SK-N-SH (cell line): ENCODE data around the gene CHST15. TPM values are rescaled to one million over a fixed set of nuclear protein-coding genes. Genes with fewer than 3 reads are reported as not detected.

Experiments used
- CTCF ChIA-PET: fragments of 300-600, 350-600 bp; formaldehyde crosslinking; extraction: SDS; loops from one replicate; lab custom pipeline; 2021; lab: Yijun Ruan, JAX
- POLR2A ChIA-PET: fragments of 350-600 bp; sonication (Branson Sonifier 250); formaldehyde crosslinking; extraction: SDS; loops from one replicate; lab custom pipeline; 2020; ENCODE audit warnings: antibody characterized with exemption, inconsistent platforms; lab: Yijun Ruan, JAX
- DNase-seq: peaks from one replicate; pipeline ENCODE4 v3.0.0; 2012
- H2AFZ ChIP-seq: fragments of 200-600 bp; sonication (generic); 2 replicates; pipeline ENCODE4 v1.8.1; 2016; ENCODE audit warnings: antibody characterized with exemption, mild to moderate bottlenecking, low read depth
- H3F3A ChIP-seq: fragments of 200-600 bp; sonication (generic); replicated peaks from 2 replicates; pipeline ENCODE3; 2016; ENCODE audit warnings: antibody characterized with exemption, mild to moderate bottlenecking; ENCODE audit not compliant: insufficient read depth
- H3K27ac ChIP-seq, 2 experiments: fragments of 200-500 bp in 1 of 2; fragments of 200-600 bp in 1 of 2; sonication (Bioruptor generic) in 1 of 2; sonication (generic), shearing (Covaris generic) in 1 of 2; 2 replicates each; pipeline versions ENCODE4 v1.5.1 to v1.6.1; 2014 to 2016; ENCODE audit warnings: low read depth in 2 of 2, inconsistent platforms in 1 of 2, low read length in 1 of 2, mild to moderate bottlenecking in 1 of 2, mixed read lengths in 1 of 2
- H3K27me3 ChIP-seq: fragments of 200-600 bp; sonication (generic), shearing (Covaris generic); 2 replicates; pipeline ENCODE4 v1.6.1; 2016; ENCODE audit warnings: mixed run types; ENCODE audit not compliant: insufficient read depth
- H3K36me3 ChIP-seq, 2 experiments: fragments of 200-500 bp in 1 of 2; fragments of 200-600 bp in 1 of 2; sonication (Bioruptor generic) in 1 of 2; sonication (generic) in 1 of 2; replicated peaks in 1 of 2; 2 replicates each; pipeline versions ENCODE3 to v1.5.1; 2014 to 2016; ENCODE audit warnings: low read length in 1 of 2, mild to moderate bottlenecking in 1 of 2; ENCODE audit not compliant: insufficient read depth in 2 of 2, control insufficient read depth in 1 of 2
- H3K4me1 ChIP-seq, 2 experiments: fragments of 200-500 bp in 1 of 2; fragments of 200-600 bp in 1 of 2; sonication (Bioruptor generic) in 1 of 2; sonication (generic), shearing (Covaris generic) in 1 of 2; 2 replicates each; pipeline versions ENCODE4 v1.5.1 to v1.6.1; 2014 to 2016; ENCODE audit warnings: low read depth in 1 of 2, low read length in 1 of 2, mixed run types in 1 of 2; ENCODE audit not compliant: insufficient read depth in 2 of 2, control insufficient read depth in 1 of 2
- H3K4me2 ChIP-seq: fragments of 200-600 bp; sonication (generic), shearing (Covaris generic); 2 replicates; pipeline ENCODE4 v1.6.1; 2017; ENCODE audit warnings: mixed run types
- H3K4me3 ChIP-seq, 2 experiments: fragments of 200-500 bp in 1 of 2; fragments of 200-600 bp in 1 of 2; sonication (Bioruptor generic) in 1 of 2; sonication (generic), shearing (Covaris generic) in 1 of 2; 2 replicates each; pipeline versions ENCODE4 v1.5.1 to v1.8.1; 2014 to 2016; ENCODE audit warnings: low read depth in 2 of 2, inconsistent platforms in 1 of 2, low read length in 1 of 2, mild to moderate bottlenecking in 1 of 2, mixed read lengths in 1 of 2, moderate library complexity in 1 of 2
- H3K79me2 ChIP-seq: fragments of 200-600 bp; sonication (generic); 2 replicates; pipeline ENCODE4 v1.8.1; 2017; ENCODE audit warnings: mild to moderate bottlenecking; ENCODE audit not compliant: insufficient read depth
- H3K9ac ChIP-seq: fragments of 200-600 bp; sonication (generic); 2 replicates; pipeline ENCODE4 v1.6.1; 2017; ENCODE audit warnings: mixed run types
- H3K9me2 ChIP-seq: fragments of 200-600 bp; sonication (generic); 2 replicates; pipeline ENCODE4 v1.6.1; 2017; ENCODE audit warnings: mixed run types
- H3K9me3 ChIP-seq: fragments of 200-600 bp; sonication (generic); 2 replicates; pipeline ENCODE4 v1.6.1; 2017; ENCODE audit warnings: mixed run types, mild to moderate bottlenecking, moderate library complexity
- H4K20me1 ChIP-seq: fragments of 200-600 bp; sonication (generic); 2 replicates; pipeline ENCODE4 v1.6.1; 2017; ENCODE audit warnings: mild to moderate bottlenecking, mixed run types; ENCODE audit not compliant: insufficient read depth
- ELF1 ChIP-seq: IDR thresholded peaks from 2 replicates; pipeline ENCODE4 v1.4.0; 2012
- EP300 ChIP-seq, 2 experiments: IDR thresholded peaks; 2 replicates each; pipeline versions ENCODE4 v1.4.0 to v1.6.1; 2012; ENCODE audit warnings: borderline replicate concordance in 1 of 2, low read depth in 1 of 2, low read length in 1 of 2
- FOXJ3 ChIP-seq: sonication (generic); formaldehyde crosslinking; IDR thresholded peaks from 2 replicates; pipeline ENCODE4 v1.5.1; 2020; ENCODE audit warnings: mild to moderate bottlenecking, missing genetic modification reagents
- FOXM1 ChIP-seq: IDR thresholded peaks from 2 replicates; pipeline ENCODE4 v1.4.0; 2012; ENCODE audit warnings: low read depth, mild to moderate bottlenecking
- MEF2A ChIP-seq: IDR thresholded peaks from 2 replicates; pipeline ENCODE4 v1.4.0; 2012; ENCODE audit warnings: low read depth, borderline replicate concordance
- NFIC ChIP-seq: IDR thresholded peaks from 2 replicates; pipeline ENCODE4 v1.4.0; 2012; ENCODE audit warnings: borderline replicate concordance
- REST ChIP-seq: IDR thresholded peaks from 2 replicates; pipeline ENCODE4 v1.6.1; 2012; ENCODE audit warnings: mild to moderate bottlenecking, low read depth, low read length, moderate library complexity
- SIN3A ChIP-seq: IDR thresholded peaks from 2 replicates; pipeline ENCODE4 v1.6.1; 2012; ENCODE audit warnings: low read depth, mild to moderate bottlenecking, low read length, moderate library complexity, borderline replicate concordance
- SMC3 ChIP-seq: IDR thresholded peaks from 2 replicates; pipeline ENCODE4 v1.6.1; 2012; ENCODE audit warnings: low read depth, low read length, improper control_type of control experiment
- TCF12 ChIP-seq: IDR thresholded peaks from 2 replicates; pipeline ENCODE4 v1.4.0; 2012
- USF2 ChIP-seq: fragments of 150-350 bp; IDR thresholded peaks from 2 replicates; pipeline ENCODE4 v1.6.1; 2017; ENCODE audit warnings: antibody characterized with exemption, low read length, low read depth, borderline replicate concordance
- YY1 ChIP-seq: IDR thresholded peaks from 2 replicates; pipeline ENCODE4 v1.4.0; 2012; ENCODE audit warnings: low read depth, mild to moderate bottlenecking
- ZBTB33 ChIP-seq: IDR thresholded peaks from 2 replicates; pipeline ENCODE4 v1.4.0; 2012; ENCODE audit warnings: low read depth, borderline replicate concordance
- WGBS: methylation state at CpG from one replicate; pipeline ENCODE4 v1.1.6; 2017; ENCODE audit warnings: low lambda C conversion rate; 5-methylcytosine and 5-hydroxymethylcytosine counted together
- polyA plus RNA-seq, 3 experiments: library from polyadenylated mRNA; depleted of rRNA; stranded (reverse); fragments of >200 nt; gene quantifications; 2 replicates each; pipeline ENCODE4 v1.2.3, GENCODE V29; 2012

The CHST15 gene
- polyA plus RNA-seq, 1 of the 3 experiments (the other 2 are of a cell fraction): 0.02 TPM

GRCh38 chr10:123974406-123974805 lies 119.0 kb downstream of the CHST15 start (continued):
- TF ChIP-seq REST (no peak), EP300 (IDR thresholded peaks at IDR 0.05; ENCODE audit: borderline replicate concordance in 1 of 2, low read depth in 1 of 2, low read length in 1 of 2) (no peak)
- TF ChIP-seq, all 33 proteins: peak for 0

- Histone ChIP-seq H3K4me3 (no peak overlapping the region), H2AFZ (no peak overlapping the region), H3K9ac (no peak overlapping the region), H4K20me1 (no peaks in the 10 kb centered on the region), H3K4me1 (no peaks in the 10 kb centered on the region), H3K4me2 (no peak overlapping the region), H3F3A (no peaks in the 10 kb centered on the region), H3K36me3 (no peaks in the 10 kb centered on the region), H3K79me2 (no peaks in the 10 kb centered on the region), H3K9me3 (no peaks in the 10 kb centered on the region), H3K9me2 (no peaks in the 10 kb centered on the region), H3K27me3 (no peaks in the 10 kb centered on the region), H3K27ac (no peak overlapping the region)
- ChIA-PET POLR2A (no interaction called here), CTCF (interaction anchor here (0.6 to 3.1 kb wide), 5 partner anchors 22 to 416 kb away, joined by 3 to 17 read pairs (median 8); no protein-coding TSS in a partner anchor)
- peak; percentile 74 for DNase-seq
- 52% methylated on average over 34 of the region's 62 CpGs for WGBS
- TF ChIP-seq SIN3A: no peak
These were observed 120.7 kb downstream of the CHST15 start for GRCh38 chr10:123972481-123973401.

GRCh38 chr10:123970927-123971286 lies 122.5 kb downstream of the CHST15 start:
- no peak overlapping the region for H3K9ac ChIP-seq
- POLR2A ChIA-PET: no interaction called here
- 41% methylated on average over 4 of the region's 4 CpGs for WGBS
- TF ChIP-seq NFIC (no peak), REST (no peak), MEF2A (no peak), ZBTB33 (no peak), ELF1 (no peak), TCF12 (no peak), FOXM1 (no peak), USF2 (no peak), SMC3 (no peak), YY1 (no peak), FOXJ3 (no peak)
- TF ChIP-seq, all 33 proteins: peak for 0
- Histone ChIP-seq H3K79me2 (no peaks in the 10 kb centered on the region), H3K4me3 (no peak overlapping the region), H3K27me3 (no peaks in the 10 kb centered on the region), H2AFZ (no peak overlapping the region), H3K9me2 (no peaks in the 10 kb centered on the region), H3K4me1 (no peaks in the 10 kb centered on the region), H3K9me3 (no peaks in the 10 kb centered on the region), H4K20me1 (no peaks in the 10 kb centered on the region), H3K36me3 (no peaks in the 10 kb centered on the region), H3K4me2 (no peak overlapping the region), H3F3A (no peaks in the 10 kb centered on the region), H3K27ac (no peak overlapping the region)
- no peak for DNase-seq
- CTCF ChIA-PET: interaction anchor here (1.6 to 11.6 kb wide), 2 partner anchors 24 to 389 kb away, joined by 5 to 276 read pairs; no protein-coding TSS in a partner anchor
